AG04449 (cell line): ENCODE results near the gene MYO18A.
A peak's percentile ranks its signal among the peaks of the same experiment; 100 is the strongest.

Experiments used
- CTCF ChIA-PET: fragments of 350-600 bp; formaldehyde crosslinking; extraction: SDS; loops from one replicate; lab custom pipeline; 2021; ENCODE audit warnings: antibody characterized with exemption; lab: Yijun Ruan, JAX
- POLR2A ChIA-PET: fragments of 400-600, 350-600 bp; formaldehyde crosslinking; extraction: SDS; loops from one replicate; lab custom pipeline; 2020; ENCODE audit warnings: antibody characterized with exemption, inconsistent platforms; lab: Yijun Ruan, JAX
- DNase-seq: peaks from one replicate; pipeline ENCODE4 v3.0.0-alpha.2; 2010; ENCODE audit warnings: low read depth, low spot score
- H3K4me3 ChIP-seq: 2 replicates; pipeline ENCODE4 v1.5.1; 2011; ENCODE audit warnings: low read depth, mild to moderate bottlenecking, control low read depth, low read length
- CTCF ChIP-seq: IDR thresholded peaks from one replicate; pipeline ENCODE4 v1.5.1; 2011; ENCODE audit warnings: mild to moderate bottlenecking, moderate library complexity, low read length, control low read depth, inconsistent platforms; ENCODE audit not compliant: insufficient read depth; ENCODE audit errors: missing control alignments

The MYO18A gene

DNA sequence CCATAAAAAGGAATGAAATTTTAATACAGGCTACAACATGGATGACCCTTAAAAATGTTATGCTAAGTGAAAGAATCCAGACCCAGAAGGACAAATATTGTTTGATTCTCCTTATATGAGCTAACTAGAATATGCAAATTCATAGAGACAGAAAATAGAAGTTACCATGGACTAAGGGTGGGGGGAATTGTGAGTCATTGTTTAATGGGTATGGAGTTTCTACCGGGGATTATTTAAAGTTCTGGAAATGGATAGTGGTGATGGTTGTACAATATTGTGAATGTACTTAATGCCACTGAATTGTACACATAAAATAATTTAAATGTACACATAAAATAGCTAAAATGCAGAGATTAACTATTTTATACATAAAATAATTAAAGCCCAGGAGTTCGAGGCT is 9.2 kb upstream of the MYO18A start:
- ChIA-PET CTCF (interaction anchor here (0.5 to 26.9 kb wide), 6 partner anchors 9 to 46 kb away, joined by 3 to 393 read pairs (median 4); partner anchors contain the start of gene MYO18A), POLR2A (no interaction called here)
- TF ChIP-seq CTCF: no peak
- H3K4me3 ChIP-seq: no peak overlapping the region
- no peak for DNase-seq

GRCh38 chr17:29181226-29181625 is 1.0 kb upstream of the MYO18A start:
- H3K4me3 ChIP-seq: no peak overlapping the region
- no peak for DNase-seq
- ChIA-PET CTCF (interaction anchor here (1.2 to 26.9 kb wide), 16 partner anchors 8 to 189 kb away, joined by 3 to 393 read pairs (median 18); no protein-coding TSS in a partner anchor), POLR2A (interaction anchor here (1.5 to 1.9 kb wide), 2 partner anchors 32 to 57 kb away, joined by 4 to 7 read pairs; no protein-coding TSS in a partner anchor)
- no peak for TF ChIP-seq CTCF

GRCh38 chr17:29180788-29181160 is 576 bp upstream of the MYO18A start:
- ChIA-PET POLR2A (interaction anchor here (1.0 to 1.9 kb wide), 5 partner anchors 9 to 113 kb away, joined by 3 to 7 read pairs (median 4); partner anchors contain the start of gene NUFIP2), CTCF (interaction anchor here (0.9 to 26.9 kb wide), 27 partner anchors 9 to 181 kb away, joined by 3 to 393 read pairs (median 5); no protein-coding TSS in a partner anchor)
- DNase-seq: no peak
- no peak for TF ChIP-seq CTCF
- no peak overlapping the region for H3K4me3 ChIP-seq

DNA sequence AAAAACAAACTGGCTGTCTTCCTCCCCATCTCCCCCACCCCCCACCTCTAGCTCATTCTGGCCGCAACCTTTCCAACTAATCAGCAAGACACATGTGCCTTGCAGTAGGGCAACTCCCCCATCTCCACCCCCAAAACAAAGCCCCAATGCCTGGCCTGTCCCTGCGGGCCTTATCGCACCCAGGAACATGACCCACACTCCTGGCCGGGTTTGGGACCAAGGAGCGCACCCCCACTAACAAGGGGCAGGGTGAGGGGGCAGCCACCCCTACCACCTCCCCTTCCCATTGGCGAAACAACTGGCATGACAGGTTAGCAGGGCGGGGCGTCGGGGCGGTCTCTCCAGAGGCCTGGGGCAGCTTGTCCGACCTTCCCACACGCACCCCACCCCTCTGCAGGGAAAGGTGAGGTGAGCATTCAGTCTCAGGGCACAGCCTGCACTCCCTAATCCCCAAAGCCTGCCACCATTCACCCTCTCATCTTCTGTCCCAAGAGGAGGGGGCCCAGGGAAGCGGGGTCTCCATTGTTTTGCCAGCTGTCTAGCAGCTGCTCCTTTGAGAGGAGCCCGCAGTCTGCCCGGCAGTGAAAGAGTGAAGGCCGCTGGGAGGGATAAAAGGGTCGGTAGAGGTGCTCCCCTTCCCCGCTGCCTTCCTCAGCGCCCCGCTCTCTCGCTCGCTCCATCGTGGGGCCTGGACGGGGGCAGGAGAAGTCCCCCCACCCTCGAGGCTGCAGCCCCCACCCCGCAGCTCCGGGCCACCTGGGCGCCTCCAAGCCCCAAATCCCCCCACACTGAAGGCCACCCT is 765 bp downstream of the MYO18A start:
- no peak for TF ChIP-seq CTCF
- ChIA-PET CTCF (interaction anchor here (0.7 to 26.9 kb wide), 33 partner anchors 10 to 182 kb away, joined by 3 to 393 read pairs (median 5); no protein-coding TSS in a partner anchor), POLR2A (interaction anchor here (0.6 to 1.9 kb wide), 9 partner anchors 8 to 114 kb away, joined by 3 to 7 read pairs (median 4); partner anchors contain the start of gene NUFIP2)
- DNase-seq: no peak
- peak overlapping the region; percentile 65 for H3K4me3 ChIP-seq

DNA sequence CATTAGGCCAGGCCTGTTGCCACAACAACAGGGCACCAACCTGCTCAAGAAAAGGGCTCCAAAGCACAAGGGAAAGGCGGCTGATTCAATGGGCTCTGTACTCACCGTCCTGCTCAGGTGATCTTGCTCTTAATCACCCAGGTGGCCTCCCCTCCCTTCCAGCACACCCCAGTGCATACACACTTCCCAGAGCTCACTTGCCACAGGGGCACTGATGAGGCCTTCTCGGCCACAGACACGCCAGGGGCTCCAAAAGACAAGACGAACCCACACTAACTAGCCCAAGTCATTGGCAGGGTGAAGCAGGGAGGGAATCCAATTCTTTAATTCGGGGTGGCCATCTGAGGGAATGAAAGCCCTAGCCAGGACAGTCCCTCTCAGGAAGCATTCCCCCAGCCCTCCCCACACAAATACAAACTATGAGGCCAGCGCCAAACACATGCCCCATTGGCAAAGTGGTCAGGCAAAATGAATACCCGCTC is 1.4 kb downstream of the MYO18A start:
- TF ChIP-seq CTCF: no peak
- ChIA-PET CTCF (interaction anchor here (1.4 to 26.9 kb wide), 11 partner anchors 11 to 72 kb away, joined by 3 to 393 read pairs (median 30); no protein-coding TSS in a partner anchor), POLR2A (no interaction called here)
- H3K4me3 ChIP-seq: peak overlapping the region; percentile 65
- no peak for DNase-seq
